Neural progenitor cell (in vitro differentiated cells): Measurements from ENCODE around the gene CFAP52. TPM values are rescaled to one million over a fixed set of nuclear protein-coding genes. Genes with fewer than 3 reads are reported as not detected.

Experiments used
- DNase-seq: peaks from one replicate; pipeline ENCODE4 v3.0.0-alpha.2; 2016; ENCODE audit warnings: low spot score
- H2AFZ ChIP-seq: fragments of 200-600 bp; sonication (generic); replicated peaks from 2 replicates; pipeline ENCODE4 v1.6.1; 2016; ENCODE audit warnings: antibody characterized with exemption
- H3F3A ChIP-seq: fragments of 200-600 bp; sonication (generic); 2 replicates; pipeline ENCODE4 v1.6.1; 2016; ENCODE audit warnings: antibody characterized with exemption, low read depth
- H3K27ac ChIP-seq: fragments of 200-600 bp; sonication (generic); 2 replicates; pipeline ENCODE4 v1.5.1; 2016; ENCODE audit warnings: mild to moderate bottlenecking
- H3K27me3 ChIP-seq: fragments of 200-600 bp; sonication (generic); 2 replicates; pipeline ENCODE4 v1.6.1; 2016; ENCODE audit warnings: mild to moderate bottlenecking, moderate library complexity
- H3K36me3 ChIP-seq: fragments of 200-600 bp; sonication (generic); 2 replicates; pipeline ENCODE4 v1.5.1; 2016
- H3K4me1 ChIP-seq: fragments of 200-600 bp; sonication (generic); 2 replicates; pipeline ENCODE4 v1.6.1; 2016; ENCODE audit warnings: mixed run types
- H3K4me2 ChIP-seq: fragments of 200-600 bp; sonication (generic); 2 replicates; pipeline ENCODE4 v1.6.1; 2016
- H3K4me3 ChIP-seq: fragments of 200-600 bp; sonication (generic); 2 replicates; pipeline ENCODE4 v1.5.1; 2016
- H3K79me2 ChIP-seq: fragments of 200-600 bp; sonication (generic); 2 replicates; pipeline ENCODE4 v1.6.1; 2016; ENCODE audit warnings: low read depth
- H3K9ac ChIP-seq: fragments of 200-600 bp; sonication (generic); 2 replicates; pipeline ENCODE4 v1.6.1; 2016
- H3K9me3 ChIP-seq: fragments of 200-600 bp; sonication (generic); 2 replicates; pipeline ENCODE4 v1.5.1; 2016; ENCODE audit warnings: low read depth
- H4K20me1 ChIP-seq: fragments of 200-600 bp; sonication (generic); 2 replicates; pipeline ENCODE4 v1.6.1; 2016; ENCODE audit warnings: low read depth
- H3K27ac Mint-ChIP-seq: 3 replicates; pipeline ENCODE4 v1.8.0; 2021; ENCODE audit warnings: mixed read lengths
- H3K27me3 Mint-ChIP-seq: 2 replicates; pipeline ENCODE4 v1.8.0; 2022; ENCODE audit warnings: low read depth, mild to moderate bottlenecking, inconsistent platforms, moderate library complexity, mixed read lengths; ENCODE audit not compliant: insufficient read depth
- H3K36me3 Mint-ChIP-seq: 3 replicates; pipeline ENCODE4 v1.8.0; 2021; ENCODE audit warnings: mixed read lengths
- H3K4me1 Mint-ChIP-seq: 3 replicates; pipeline ENCODE4 v1.8.0; 2021; ENCODE audit warnings: mixed read lengths
- H3K4me3 Mint-ChIP-seq: 3 replicates; pipeline ENCODE4 v1.8.0; 2021; ENCODE audit warnings: mild to moderate bottlenecking, moderate library complexity, mixed read lengths
- H3K9me3 Mint-ChIP-seq: 3 replicates; pipeline ENCODE4 v1.8.0; 2020; ENCODE audit warnings: mixed read lengths
- CTCF ChIP-seq: fragments of 200-600 bp; sonication (generic); IDR thresholded peaks from 2 replicates; pipeline ENCODE4 v1.5.1; 2017; ENCODE audit warnings: antibody characterized with exemption, mild to moderate bottlenecking
- EZH2 ChIP-seq: fragments of 200-600 bp; sonication (generic); IDR thresholded peaks from 2 replicates; pipeline ENCODE4 v1.6.1; 2017; ENCODE audit warnings: antibody characterized with exemption, mild to moderate bottlenecking, moderate library complexity
- EZH2phosphoT487 ChIP-seq: fragments of 200-600 bp; sonication (generic); IDR thresholded peaks from 2 replicates; pipeline ENCODE4 v1.6.1; 2017; ENCODE audit warnings: antibody characterized with exemption
- total RNA-seq: library from RNA; depleted of rRNA; stranded (reverse); fragments of >200 nt; gene quantifications from 2 replicates; pipeline ENCODE4 v1.2.3, GENCODE V29; 2015; ENCODE audit warnings: low replicate concordance

CFAP52 gene
- total RNA-seq, 1 donor from 2014 or later = not detected

- Histone ChIP-seq H4K20me1 (no peaks in the 10 kb centered on the region), H3K4me1 (peaks cover 17% of the 10 kb centered on the region), H3F3A (no peaks in the 10 kb centered on the region), H3K36me3 (no peaks in the 10 kb centered on the region), H2AFZ (no peak overlapping the region), H3K9me3 (no peaks in the 10 kb centered on the region), H3K4me3 (no peak overlapping the region), H3K27ac (no peak overlapping the region), H3K9ac (no peak overlapping the region), H3K4me2 (peak overlapping the region; percentile 51), H3K79me2 (no peaks in the 10 kb centered on the region), H3K27me3 (no peaks in the 10 kb centered on the region)
- H3K36me3 Mint-ChIP-seq = peaks cover under 1% of the 10 kb centered on the region
- no peak overlapping the region for H3K4me3 Mint-ChIP-seq
- H3K27me3 Mint-ChIP-seq = no peaks in the 10 kb centered on the region
- H3K9me3 Mint-ChIP-seq = peaks cover 1% of the 10 kb centered on the region
- peaks cover 18% of the 10 kb centered on the region for H3K4me1 Mint-ChIP-seq
- DNase-seq = no peak
- TF ChIP-seq EZH2 = no peak
- no peak for TF ChIP-seq CTCF
- no peak overlapping the region for H3K27ac Mint-ChIP-seq
These were observed 94.2 kb downstream of the CFAP52 start for GRCh38 chr17:9670596-9670995.

GRCh38 chr17:9671559-9671958 lies 95.1 kb downstream of the CFAP52 start:
- Mint-ChIP-seq H3K4me3 (no peak overlapping the region), H3K9me3 (no peaks in the 10 kb centered on the region), H3K36me3 (no peaks in the 10 kb centered on the region), H3K4me1 (peaks cover 18% of the 10 kb centered on the region), H3K27ac (no peak overlapping the region), H3K27me3 (no peaks in the 10 kb centered on the region)
- H3K4me3 ChIP-seq = no peak overlapping the region
- H3K79me2 ChIP-seq = no peaks in the 10 kb centered on the region
- no peak overlapping the region for H3K9ac ChIP-seq
- H3K9me3 ChIP-seq = no peaks in the 10 kb centered on the region
- DNase-seq = peak; percentile 59
- no peaks in the 10 kb centered on the region for H3F3A ChIP-seq
- TF ChIP-seq CTCF (no peak), EZH2phosphoT487 (no peak), EZH2 (no peak)
- no peaks in the 10 kb centered on the region for H3K36me3 ChIP-seq
- H3K27ac ChIP-seq = no peak overlapping the region
- H3K4me2 ChIP-seq = peak overlapping the region; percentile 51
- no peak overlapping the region for H2AFZ ChIP-seq
- no peaks in the 10 kb centered on the region for H3K27me3 ChIP-seq
- H4K20me1 ChIP-seq = no peaks in the 10 kb centered on the region
- H3K4me1 ChIP-seq = peaks cover 17% of the 10 kb centered on the region

GRCh38 chr17:9672266-9672665 lies 95.8 kb downstream of the CFAP52 start:
- TF ChIP-seq EZH2phosphoT487 (no peak), CTCF (no peak), EZH2 (no peak)
- H3K4me2 ChIP-seq = no peak overlapping the region
- H3K36me3 ChIP-seq = no peaks in the 10 kb centered on the region
- peaks cover 17% of the 10 kb centered on the region for H3K4me1 ChIP-seq
- no peaks in the 10 kb centered on the region for H3K36me3 Mint-ChIP-seq
- no peaks in the 10 kb centered on the region for H3K27me3 Mint-ChIP-seq
- no peaks in the 10 kb centered on the region for H3K9me3 ChIP-seq
- no peaks in the 10 kb centered on the region for H3F3A ChIP-seq
- no peak overlapping the region for H3K9ac ChIP-seq
- H3K4me1 Mint-ChIP-seq = peaks cover 18% of the 10 kb centered on the region
- H2AFZ ChIP-seq = no peak overlapping the region
- H3K4me3 ChIP-seq = no peak overlapping the region
- no peaks in the 10 kb centered on the region for H3K9me3 Mint-ChIP-seq
- H3K27ac ChIP-seq = no peak overlapping the region
- DNase-seq = no peak
- no peaks in the 10 kb centered on the region for H4K20me1 ChIP-seq
- no peak overlapping the region for H3K4me3 Mint-ChIP-seq
- no peaks in the 10 kb centered on the region for H3K79me2 ChIP-seq
- no peaks in the 10 kb centered on the region for H3K27me3 ChIP-seq
- no peak overlapping the region for H3K27ac Mint-ChIP-seq

GRCh38 chr17:9672691-9673090 lies 96.2 kb downstream of the CFAP52 start:
- Mint-ChIP-seq H3K27me3 (no peaks in the 10 kb centered on the region), H3K36me3 (no peaks in the 10 kb centered on the region), H3K27ac (no peak overlapping the region), H3K4me1 (peaks cover 17% of the 10 kb centered on the region), H3K4me3 (no peak overlapping the region), H3K9me3 (no peaks in the 10 kb centered on the region)
- H3K4me3 ChIP-seq = no peak overlapping the region
- H3K27me3 ChIP-seq = no peaks in the 10 kb centered on the region
- H3F3A ChIP-seq = no peaks in the 10 kb centered on the region
- H3K36me3 ChIP-seq = no peaks in the 10 kb centered on the region
- H3K4me2 ChIP-seq = no peak overlapping the region
- peaks cover 17% of the 10 kb centered on the region for H3K4me1 ChIP-seq
- no peaks in the 10 kb centered on the region for H3K79me2 ChIP-seq
- DNase-seq = no peak
- H3K9me3 ChIP-seq = no peaks in the 10 kb centered on the region
- no peak overlapping the region for H3K9ac ChIP-seq
- no peaks in the 10 kb centered on the region for H4K20me1 ChIP-seq
- TF ChIP-seq EZH2phosphoT487 = no peak
- TF ChIP-seq EZH2 = no peak
- TF ChIP-seq CTCF = no peak
- H3K27ac ChIP-seq = no peak overlapping the region
- no peak overlapping the region for H2AFZ ChIP-seq
